Vagina (tissue), 2 donors: Measurements from ENCODE around the gene RMI2.
"Not testable (repeated sequence)": the region's sequence is repeated elsewhere in the genome, so short reads cannot be mapped to it uniquely, and the experiment has no call there.

ENCODE experiments used
- POLR2A ChIP-seq, 2 donors: fragments of 450-650 bp; IDR thresholded peaks; one replicate each; pipeline ENCODE4 v1.6.1; 2017; ENCODE audit warnings: antibody characterized with exemption in 2 of 2, mild to moderate bottlenecking in 2 of 2, moderate library complexity in 2 of 2
- POLR2AphosphoS5 ChIP-seq, 2 donors: sonication (generic); formaldehyde crosslinking; IDR thresholded peaks; one replicate each; pipeline ENCODE4 v1.9.0; 2017; ENCODE audit warnings: antibody characterized with exemption in 2 of 2, mild to moderate bottlenecking in 2 of 2, low read depth in 1 of 2; ENCODE audit not compliant: insufficient read depth in 1 of 2
- TF ChIP-seq, protein P1 (sequence below), 3 experiments: fragments of 450-650 bp in 2 of 3; fragments of 200-600 bp in 1 of 3; sonication (generic) in 1 of 3; IDR thresholded peaks; one replicate each; pipeline ENCODE4 v1.5.1; 2017 to 2019; ENCODE audit warnings: antibody characterized with exemption in 3 of 3, mild to moderate bottlenecking in 2 of 3, moderate library complexity in 2 of 3

DNA sequence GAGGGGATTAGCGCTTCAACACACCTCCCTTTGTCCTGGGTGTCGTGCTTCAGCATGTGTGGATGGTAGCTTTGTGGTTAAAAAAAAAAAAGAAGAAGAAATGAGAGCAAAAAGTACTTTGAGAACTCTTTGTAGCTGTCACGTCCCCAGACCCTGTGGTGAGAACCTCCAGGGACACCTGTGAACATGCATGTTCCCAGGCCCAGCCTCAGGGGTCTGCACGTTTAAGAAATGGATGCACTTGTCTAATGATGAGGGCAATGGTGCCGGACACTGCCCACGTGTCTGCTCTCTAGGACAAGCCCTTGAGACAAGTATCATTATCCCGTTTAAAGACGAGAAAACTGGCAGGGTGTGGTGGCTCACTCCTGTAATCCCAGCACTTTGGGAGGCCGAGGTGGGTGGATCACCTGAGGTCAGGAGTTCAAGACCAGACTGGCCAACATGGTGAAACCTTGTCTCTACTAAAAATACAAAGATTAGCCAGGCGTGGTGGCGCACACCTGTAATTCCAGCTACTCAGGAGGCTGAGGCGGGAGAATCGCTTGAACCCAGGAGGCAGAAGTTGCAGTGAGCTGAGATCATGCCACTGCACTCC lies 46.2 kb upstream of the RMI2 start:
- TF ChIP-seq, protein P1, sequence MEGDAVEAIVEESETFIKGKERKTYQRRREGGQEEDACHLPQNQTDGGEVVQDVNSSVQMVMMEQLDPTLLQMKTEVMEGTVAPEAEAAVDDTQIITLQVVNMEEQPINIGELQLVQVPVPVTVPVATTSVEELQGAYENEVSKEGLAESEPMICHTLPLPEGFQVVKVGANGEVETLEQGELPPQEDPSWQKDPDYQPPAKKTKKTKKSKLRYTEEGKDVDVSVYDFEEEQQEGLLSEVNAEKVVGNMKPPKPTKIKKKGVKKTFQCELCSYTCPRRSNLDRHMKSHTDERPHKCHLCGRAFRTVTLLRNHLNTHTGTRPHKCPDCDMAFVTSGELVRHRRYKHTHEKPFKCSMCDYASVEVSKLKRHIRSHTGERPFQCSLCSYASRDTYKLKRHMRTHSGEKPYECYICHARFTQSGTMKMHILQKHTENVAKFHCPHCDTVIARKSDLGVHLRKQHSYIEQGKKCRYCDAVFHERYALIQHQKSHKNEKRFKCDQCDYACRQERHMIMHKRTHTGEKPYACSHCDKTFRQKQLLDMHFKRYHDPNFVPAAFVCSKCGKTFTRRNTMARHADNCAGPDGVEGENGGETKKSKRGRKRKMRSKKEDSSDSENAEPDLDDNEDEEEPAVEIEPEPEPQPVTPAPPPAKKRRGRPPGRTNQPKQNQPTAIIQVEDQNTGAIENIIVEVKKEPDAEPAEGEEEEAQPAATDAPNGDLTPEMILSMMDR (IDR thresholded peaks at IDR 0.05) = not testable (repeated sequence)
- TF ChIP-seq POLR2A (IDR thresholded peaks at IDR 0.05); POLR2AphosphoS5 (IDR thresholded peaks at IDR 0.05; ENCODE audit: insufficient read depth in 1 of 2, low read depth in 1 of 2): not testable (repeated sequence)
